ENCODE results near the gene SENP6. TPM values are rescaled to one million over a fixed set of nuclear protein-coding genes. Genes with fewer than 3 reads are reported as not detected.

The SENP6 gene
- total and polyA plus RNA-seq, 3 donors from 2014 or later, result 42.7 to 152 (median 151) TPM

DNA sequence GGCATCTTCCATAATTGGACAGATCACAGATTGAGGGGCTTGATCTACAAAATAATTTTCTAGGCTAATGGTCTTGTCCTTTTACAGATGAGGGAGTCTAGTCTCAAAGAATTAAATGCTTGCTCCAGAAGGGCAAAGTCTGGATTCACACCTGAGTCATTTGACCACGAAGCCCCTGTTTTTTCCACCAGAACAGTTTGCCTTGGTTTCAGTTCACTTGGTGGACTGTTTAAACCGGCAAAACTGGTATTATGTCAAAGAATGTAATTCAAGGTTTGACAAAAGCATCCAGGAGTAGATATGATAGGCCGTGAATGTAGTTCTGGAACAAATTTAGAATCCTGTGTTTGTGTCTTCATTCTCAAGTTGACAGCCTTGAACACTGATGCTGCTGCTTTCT lies 150.7 kb downstream of the SENP6 start:
- 64 to 69% methylated on average over 3 of the region's 3 CpGs for WGBS, 2 donors
- Histone ChIP-seq H3K27me3 (no peaks in the 10 kb centered on the region), H3K4me3 (no peak overlapping the region), H3K27ac (no peak overlapping the region), H3K4me1 (peaks cover 6% of the 10 kb centered on the region), H3K9me3 (no peaks in the 10 kb centered on the region), H3K36me3 (ENCODE audit: low read depth, missing control alignments) (no peaks in the 10 kb centered on the region)
- DNase-seq, result no peak
- TF ChIP-seq POLR2A (IDR thresholded peaks at IDR 0.05), result no peak
- TF ChIP-seq, protein P1, sequence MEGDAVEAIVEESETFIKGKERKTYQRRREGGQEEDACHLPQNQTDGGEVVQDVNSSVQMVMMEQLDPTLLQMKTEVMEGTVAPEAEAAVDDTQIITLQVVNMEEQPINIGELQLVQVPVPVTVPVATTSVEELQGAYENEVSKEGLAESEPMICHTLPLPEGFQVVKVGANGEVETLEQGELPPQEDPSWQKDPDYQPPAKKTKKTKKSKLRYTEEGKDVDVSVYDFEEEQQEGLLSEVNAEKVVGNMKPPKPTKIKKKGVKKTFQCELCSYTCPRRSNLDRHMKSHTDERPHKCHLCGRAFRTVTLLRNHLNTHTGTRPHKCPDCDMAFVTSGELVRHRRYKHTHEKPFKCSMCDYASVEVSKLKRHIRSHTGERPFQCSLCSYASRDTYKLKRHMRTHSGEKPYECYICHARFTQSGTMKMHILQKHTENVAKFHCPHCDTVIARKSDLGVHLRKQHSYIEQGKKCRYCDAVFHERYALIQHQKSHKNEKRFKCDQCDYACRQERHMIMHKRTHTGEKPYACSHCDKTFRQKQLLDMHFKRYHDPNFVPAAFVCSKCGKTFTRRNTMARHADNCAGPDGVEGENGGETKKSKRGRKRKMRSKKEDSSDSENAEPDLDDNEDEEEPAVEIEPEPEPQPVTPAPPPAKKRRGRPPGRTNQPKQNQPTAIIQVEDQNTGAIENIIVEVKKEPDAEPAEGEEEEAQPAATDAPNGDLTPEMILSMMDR (IDR thresholded peaks at IDR 0.05), result no peak
- intact Hi-C loops (cut with DNase I; ENCODE audit: low total_unique reads), result no loop called here

DNA sequence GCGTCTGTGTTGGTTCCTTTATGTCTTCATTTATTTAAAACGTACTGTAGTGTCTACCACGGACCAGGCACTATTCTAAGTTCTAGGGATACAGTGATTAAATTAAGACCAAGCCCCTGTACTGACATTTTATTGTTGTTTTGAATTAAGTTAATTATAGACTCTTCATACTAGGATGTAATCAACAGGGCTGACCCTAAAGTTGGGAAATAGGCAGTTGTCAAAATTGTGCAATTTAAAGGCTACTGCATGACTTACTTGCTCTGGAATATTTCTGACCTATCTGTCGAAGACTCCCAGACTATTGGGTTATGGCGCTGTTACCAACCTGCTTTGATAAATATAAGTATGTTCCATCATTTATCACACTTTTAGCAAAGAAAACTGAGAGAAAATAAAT lies 154.0 kb downstream of the SENP6 start:
- DNase-seq, result no peak
- intact Hi-C loops (cut with DNase I; ENCODE audit: low total_unique reads), result no loop called here

DNA sequence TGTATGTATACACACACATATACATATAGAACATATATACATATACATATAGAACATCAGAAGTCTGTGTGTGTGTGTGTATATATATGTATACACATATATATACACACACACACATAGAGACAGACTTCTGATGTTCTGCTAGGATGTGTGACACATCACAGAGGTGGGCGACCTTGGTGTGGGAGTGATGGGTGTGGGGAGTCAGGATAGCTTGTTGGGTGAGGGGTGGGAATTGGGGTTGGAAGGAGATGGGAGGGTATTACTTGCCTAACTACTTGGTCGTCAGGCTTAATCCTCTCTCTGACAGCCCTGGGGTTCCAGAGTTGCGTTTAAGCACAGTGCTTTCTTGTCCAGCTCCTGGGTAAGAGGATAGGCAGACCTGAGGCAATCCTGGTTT lies 155.6 kb downstream of the SENP6 start:
- H3K27me3 ChIP-seq, result no peaks in the 10 kb centered on the region
- no peaks in the 10 kb centered on the region for H3K9me3 ChIP-seq
- 84 to 98% methylated on average over 3 of the region's 3 CpGs for WGBS, 2 donors
- H3K4me1 ChIP-seq, result peaks cover 18% of the 10 kb centered on the region
- H3K4me3 ChIP-seq, result no peak overlapping the region
- intact Hi-C loops (cut with DNase I; ENCODE audit: low total_unique reads), result no loop called here
- no peak overlapping the region for H3K27ac ChIP-seq
- no peaks in the 10 kb centered on the region for H3K36me3 ChIP-seq (ENCODE audit: low read depth, missing control alignments)
- no peak for DNase-seq
- TF ChIP-seq, protein P1 (IDR thresholded peaks at IDR 0.05), result no peak
- no peak for TF ChIP-seq POLR2A (IDR thresholded peaks at IDR 0.05)

More for the DNA sequence above, 154.0 kb downstream of the SENP6 start:
- Histone ChIP-seq H3K27me3 (no peaks in the 10 kb centered on the region), H3K36me3 (ENCODE audit: low read depth, missing control alignments) (no peaks in the 10 kb centered on the region), H3K9me3 (no peaks in the 10 kb centered on the region), H3K4me1 (peaks cover 23% of the 10 kb centered on the region), H3K4me3 (no peak overlapping the region), H3K27ac (no peak overlapping the region)
- no peak for TF ChIP-seq POLR2A (IDR thresholded peaks at IDR 0.05)
- TF ChIP-seq, protein P1 (IDR thresholded peaks at IDR 0.05), result no peak
- WGBS, 2 donors, result 66 to 78% methylated on average over 5 of the region's 5 CpGs

DNA sequence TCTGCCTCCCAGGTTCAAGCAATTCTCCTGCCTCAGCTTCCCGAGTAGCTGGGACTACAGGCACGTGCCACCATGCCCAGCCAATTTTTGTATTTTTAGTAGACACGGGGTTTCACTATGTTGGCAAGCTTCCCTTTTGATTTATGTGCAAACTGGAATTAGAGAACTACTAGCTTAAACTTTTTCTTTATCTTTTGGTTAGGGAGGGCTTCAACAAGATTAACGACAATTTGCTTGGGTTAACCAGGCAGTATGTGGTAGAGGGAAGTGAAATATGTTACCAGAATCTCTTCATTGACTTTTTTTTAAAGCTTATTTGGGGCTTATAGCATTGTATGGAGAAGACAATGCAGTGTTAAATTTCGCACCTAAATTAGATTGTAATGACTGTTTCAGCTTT lies 156.4 kb downstream of the SENP6 start:
- no peak for DNase-seq
- no peak overlapping the region for H3K4me3 ChIP-seq

DNA sequence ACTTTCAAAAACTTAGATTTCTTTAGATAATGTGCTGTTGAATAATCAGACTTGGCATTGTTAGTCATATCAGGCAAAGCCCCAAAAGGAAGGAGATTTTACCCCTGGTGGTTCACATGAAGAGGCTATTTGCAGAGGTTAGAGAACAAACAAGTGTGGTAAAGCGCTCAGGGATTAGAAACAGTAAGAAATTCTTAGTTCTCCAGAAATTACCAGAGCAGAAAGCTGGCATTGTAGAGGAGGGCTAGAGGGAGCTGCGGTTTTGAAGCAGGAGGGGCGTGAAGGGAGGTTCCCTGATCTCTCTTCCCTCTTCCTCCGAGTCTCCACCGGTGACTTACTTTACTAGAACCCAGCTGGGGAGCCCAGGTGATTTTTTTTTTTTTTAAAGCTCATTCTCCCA lies 157.5 kb downstream of the SENP6 start:
- Histone ChIP-seq H3K36me3 (ENCODE audit: low read depth, missing control alignments) (no peaks in the 10 kb centered on the region), H3K4me1 (peaks cover 18% of the 10 kb centered on the region), H3K27me3 (no peaks in the 10 kb centered on the region), H3K9me3 (no peaks in the 10 kb centered on the region), H3K27ac (peak overlapping the region in 1 of 2 donors; percentile 4), H3K4me3 (no peak overlapping the region)
- DNase-seq, result no peak
- intact Hi-C loops (cut with DNase I; ENCODE audit: low total_unique reads), result no loop called here
- TF ChIP-seq, protein P1 (IDR thresholded peaks at IDR 0.05), result no peak
- no peak for TF ChIP-seq POLR2A (IDR thresholded peaks at IDR 0.05)
- 65% methylated on average over 5 of the region's 5 CpGs for WGBS, 2 donors

More for the DNA sequence above, 156.4 kb downstream of the SENP6 start:
- no peaks in the 10 kb centered on the region for H3K9me3 ChIP-seq
- no peak for TF ChIP-seq POLR2A (IDR thresholded peaks at IDR 0.05)
- TF ChIP-seq, protein P1 (IDR thresholded peaks at IDR 0.05), result no peak
- no peaks in the 10 kb centered on the region for H3K27me3 ChIP-seq
- WGBS, 2 donors, result 60 to 62% methylated on average over 5 of the region's 5 CpGs
- no peak overlapping the region for H3K27ac ChIP-seq
- intact Hi-C loops (cut with DNase I; ENCODE audit: low total_unique reads), result no loop called here
- H3K4me1 ChIP-seq, result peaks cover 18% of the 10 kb centered on the region
- H3K36me3 ChIP-seq (ENCODE audit: low read depth, missing control alignments), result no peaks in the 10 kb centered on the region
